Measurements from ENCODE around the gene CELF2.

CELF2 gene

GRCh38 chr10:11300563-11300962 is 282.9 kb downstream of the CELF2 start:
- H3K9me3 ChIP-seq (ENCODE audit: control insufficient read depth, low read depth, low read length): no peaks in the 10 kb centered on the region
- no peak overlapping the region for H3K9ac ChIP-seq (ENCODE audit: low read length)
- H3K4me3 ChIP-seq (ENCODE audit: low read length): no peak overlapping the region
- no peaks in the 10 kb centered on the region for H3K4me1 ChIP-seq (ENCODE audit: control insufficient read depth, low read depth, low read length)
- H3K27me3 ChIP-seq (ENCODE audit: control insufficient read depth, insufficient read depth, low read length): no peaks in the 10 kb centered on the region
- no peaks in the 10 kb centered on the region for H3K36me3 ChIP-seq (ENCODE audit: control insufficient read depth, low read depth, low read length)
- H3K27ac ChIP-seq (ENCODE audit: low read length): no peak overlapping the region

DNA sequence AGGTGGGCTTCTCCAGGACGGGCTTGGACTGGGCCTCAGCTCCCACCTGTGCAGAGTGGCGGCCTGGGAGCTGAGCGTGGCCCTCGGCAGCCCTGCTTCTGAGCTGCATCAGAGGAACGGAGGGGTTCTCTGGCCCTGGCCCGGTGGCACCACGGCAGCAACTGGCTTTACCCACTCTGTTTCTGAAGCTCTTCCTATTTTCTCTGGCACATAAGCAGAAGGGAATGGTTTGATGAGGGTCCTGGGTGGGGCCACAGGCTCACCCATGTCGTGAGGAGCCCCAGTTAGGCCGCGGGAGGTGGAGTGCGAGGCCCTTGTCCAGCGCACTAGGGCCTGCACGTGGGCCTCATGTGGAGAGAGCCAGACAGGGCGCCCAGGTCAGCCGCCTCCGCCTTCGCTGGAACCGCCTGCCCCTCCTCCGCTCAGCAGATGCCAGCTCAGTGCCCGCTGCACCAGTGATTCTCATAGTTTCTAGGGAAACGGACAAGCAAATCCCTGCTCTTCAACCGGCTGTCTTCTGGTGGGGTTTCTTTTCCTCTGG is 284.0 kb downstream of the CELF2 start:
- Histone ChIP-seq H3K9me3 (ENCODE audit: control insufficient read depth, low read depth, low read length) (no peaks in the 10 kb centered on the region), H3K27me3 (ENCODE audit: control insufficient read depth, insufficient read depth, low read length) (no peaks in the 10 kb centered on the region), H3K9ac (ENCODE audit: low read length) (no peak overlapping the region)

GRCh38 chr10:11302181-11302580 is 284.5 kb downstream of the CELF2 start:
- no peak overlapping the region for H3K27ac ChIP-seq (ENCODE audit: low read length)
- H3K27me3 ChIP-seq (ENCODE audit: control insufficient read depth, insufficient read depth, low read length): no peaks in the 10 kb centered on the region
- no peaks in the 10 kb centered on the region for H3K4me1 ChIP-seq (ENCODE audit: control insufficient read depth, low read depth, low read length)
- H3K36me3 ChIP-seq (ENCODE audit: control insufficient read depth, low read depth, low read length): no peaks in the 10 kb centered on the region
- H3K9ac ChIP-seq (ENCODE audit: low read length): no peak overlapping the region
- no peak overlapping the region for H3K4me3 ChIP-seq (ENCODE audit: low read length)
- H3K9me3 ChIP-seq (ENCODE audit: control insufficient read depth, low read depth, low read length): no peaks in the 10 kb centered on the region

More for the DNA sequence above, 284.0 kb downstream of the CELF2 start:
- Histone ChIP-seq H3K36me3 (ENCODE audit: control insufficient read depth, low read depth, low read length) (no peaks in the 10 kb centered on the region), H3K4me3 (ENCODE audit: low read length) (no peak overlapping the region), H3K27ac (ENCODE audit: low read length) (no peak overlapping the region), H3K4me1 (ENCODE audit: control insufficient read depth, low read depth, low read length) (no peaks in the 10 kb centered on the region)

DNA sequence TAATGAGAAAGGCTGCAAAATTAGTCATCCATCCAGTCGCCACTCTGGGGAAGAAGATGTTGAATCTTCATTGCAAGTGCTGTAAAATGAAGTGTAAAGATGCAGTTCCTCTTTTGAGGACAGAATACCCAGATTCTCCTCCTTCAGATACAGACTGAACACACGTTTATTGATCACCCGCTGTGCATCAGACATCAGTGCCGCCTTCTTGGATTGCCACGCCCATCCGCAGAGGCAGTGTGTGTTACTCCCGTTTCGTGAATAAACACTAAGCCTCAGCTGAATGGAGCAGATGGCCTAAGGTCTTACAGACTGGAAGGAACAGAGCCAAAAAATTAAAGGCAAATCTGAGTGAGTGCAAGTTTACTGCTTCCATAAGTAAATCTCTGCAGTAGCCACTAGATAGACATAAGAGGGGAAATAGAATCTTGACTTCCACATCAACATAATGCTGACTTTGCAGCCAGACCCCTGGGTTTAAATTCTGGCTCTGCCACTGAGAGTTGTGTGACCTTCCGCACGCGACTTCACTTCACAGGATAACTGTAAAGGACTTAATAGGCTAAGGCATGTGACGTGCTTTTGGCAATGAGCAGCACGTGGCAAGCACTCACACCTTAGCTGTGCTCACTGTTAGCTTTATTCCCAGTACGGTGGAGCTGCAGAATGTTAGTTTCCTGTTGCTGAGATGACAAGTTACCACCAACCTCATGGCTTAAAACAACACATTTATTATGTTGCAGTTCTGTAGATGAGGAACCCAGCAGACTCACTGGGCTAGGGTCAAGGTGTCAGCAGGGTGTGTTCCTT is 285.9 kb downstream of the CELF2 start:
- Histone ChIP-seq H3K4me1 (ENCODE audit: control insufficient read depth, low read depth, low read length) (no peaks in the 10 kb centered on the region), H3K27ac (ENCODE audit: low read length) (no peak overlapping the region), H3K4me3 (ENCODE audit: low read length) (no peak overlapping the region), H3K36me3 (ENCODE audit: control insufficient read depth, low read depth, low read length) (no peaks in the 10 kb centered on the region), H3K27me3 (ENCODE audit: control insufficient read depth, insufficient read depth, low read length) (no peaks in the 10 kb centered on the region), H3K9ac (ENCODE audit: low read length) (no peak overlapping the region), H3K9me3 (ENCODE audit: control insufficient read depth, low read depth, low read length) (no peaks in the 10 kb centered on the region)

- no peaks in the 10 kb centered on the region for H3K36me3 ChIP-seq (ENCODE audit: control insufficient read depth, low read depth, low read length)
- no peaks in the 10 kb centered on the region for H3K9me3 ChIP-seq (ENCODE audit: control insufficient read depth, low read depth, low read length)
- no peak overlapping the region for H3K4me3 ChIP-seq (ENCODE audit: low read length)
Observed at GRCh38 chr10:11304906-11305585, 287.4 kb downstream of the CELF2 start.

GRCh38 chr10:11305825-11306593 is 288.3 kb downstream of the CELF2 start:
- Histone ChIP-seq H3K4me1 (ENCODE audit: control insufficient read depth, low read depth, low read length) (no peaks in the 10 kb centered on the region), H3K27me3 (ENCODE audit: control insufficient read depth, insufficient read depth, low read length) (no peaks in the 10 kb centered on the region), H3K4me3 (ENCODE audit: low read length) (no peak overlapping the region), H3K9ac (ENCODE audit: low read length) (no peak overlapping the region), H3K36me3 (ENCODE audit: control insufficient read depth, low read depth, low read length) (no peaks in the 10 kb centered on the region), H3K27ac (ENCODE audit: low read length) (no peak overlapping the region), H3K9me3 (ENCODE audit: control insufficient read depth, low read depth, low read length) (no peaks in the 10 kb centered on the region)

More at GRCh38 chr10:11304906-11305585, 287.4 kb downstream of the CELF2 start:
- Histone ChIP-seq H3K27me3 (ENCODE audit: control insufficient read depth, insufficient read depth, low read length) (no peaks in the 10 kb centered on the region), H3K4me1 (ENCODE audit: control insufficient read depth, low read depth, low read length) (no peaks in the 10 kb centered on the region), H3K9ac (ENCODE audit: low read length) (no peak overlapping the region), H3K27ac (ENCODE audit: low read length) (no peak overlapping the region)

DNA sequence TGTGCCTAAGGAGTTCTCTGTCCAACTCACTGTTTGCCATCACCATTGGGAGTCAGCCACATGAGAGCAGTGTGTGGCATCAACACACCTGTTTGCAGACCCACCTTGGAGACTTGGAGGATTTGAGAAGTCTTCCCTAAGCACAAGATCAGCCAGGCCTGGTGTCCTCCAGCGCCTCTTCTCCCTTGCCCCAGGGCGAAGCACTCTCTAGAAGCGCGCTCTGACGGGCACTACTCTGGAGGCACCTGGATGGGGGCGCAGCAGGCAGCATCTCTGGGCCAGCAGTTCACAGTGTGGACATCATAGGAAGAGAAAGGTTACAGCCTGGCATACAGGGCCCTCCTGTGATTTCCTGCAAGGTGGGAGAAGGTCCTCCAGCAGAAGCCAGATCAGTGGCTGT is 289.3 kb downstream of the CELF2 start:
- Histone ChIP-seq H3K4me1 (ENCODE audit: control insufficient read depth, low read depth, low read length) (no peaks in the 10 kb centered on the region), H3K27me3 (ENCODE audit: control insufficient read depth, insufficient read depth, low read length) (no peaks in the 10 kb centered on the region), H3K9me3 (ENCODE audit: control insufficient read depth, low read depth, low read length) (no peaks in the 10 kb centered on the region), H3K9ac (ENCODE audit: low read length) (no peak overlapping the region), H3K36me3 (ENCODE audit: control insufficient read depth, low read depth, low read length) (no peaks in the 10 kb centered on the region), H3K4me3 (ENCODE audit: low read length) (no peak overlapping the region), H3K27ac (ENCODE audit: low read length) (no peak overlapping the region)

GRCh38 chr10:11307937-11308336 is 290.3 kb downstream of the CELF2 start:
- Histone ChIP-seq H3K9me3 (ENCODE audit: control insufficient read depth, low read depth, low read length) (no peaks in the 10 kb centered on the region), H3K9ac (ENCODE audit: low read length) (no peak overlapping the region), H3K36me3 (ENCODE audit: control insufficient read depth, low read depth, low read length) (no peaks in the 10 kb centered on the region)

DNA sequence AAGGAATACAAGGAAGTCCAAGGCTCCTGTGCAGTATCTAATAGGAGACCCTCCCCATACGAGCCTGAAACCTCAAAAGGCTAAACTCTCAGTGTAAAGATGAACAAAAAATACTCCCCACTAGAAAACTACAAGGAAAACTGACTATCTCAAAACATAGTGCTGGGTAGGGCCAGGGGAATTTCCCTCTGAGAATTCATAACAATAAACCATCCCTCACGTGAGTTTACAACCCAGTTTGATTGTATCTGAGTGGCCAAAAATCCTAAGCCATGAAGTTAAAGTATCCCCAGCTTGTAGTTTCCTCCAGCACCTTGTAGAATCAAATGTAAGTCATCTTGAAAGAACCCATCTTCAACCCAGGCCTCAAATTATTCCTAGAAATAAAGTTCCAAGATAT is 293.4 kb downstream of the CELF2 start:
- Histone ChIP-seq H3K9me3 (ENCODE audit: control insufficient read depth, low read depth, low read length) (no peaks in the 10 kb centered on the region), H3K36me3 (ENCODE audit: control insufficient read depth, low read depth, low read length) (peaks cover 4% of the 10 kb centered on the region), H3K9ac (ENCODE audit: low read length) (no peak overlapping the region), H3K27ac (ENCODE audit: low read length) (no peak overlapping the region), H3K4me3 (ENCODE audit: low read length) (no peak overlapping the region), H3K4me1 (ENCODE audit: control insufficient read depth, low read depth, low read length) (no peaks in the 10 kb centered on the region), H3K27me3 (ENCODE audit: control insufficient read depth, insufficient read depth, low read length) (no peaks in the 10 kb centered on the region)

More at GRCh38 chr10:11307937-11308336, 290.3 kb downstream of the CELF2 start:
- H3K4me3 ChIP-seq (ENCODE audit: low read length): no peak overlapping the region
- H3K27me3 ChIP-seq (ENCODE audit: control insufficient read depth, insufficient read depth, low read length): no peaks in the 10 kb centered on the region
- no peaks in the 10 kb centered on the region for H3K4me1 ChIP-seq (ENCODE audit: control insufficient read depth, low read depth, low read length)
- H3K27ac ChIP-seq (ENCODE audit: low read length): no peak overlapping the region

DNA sequence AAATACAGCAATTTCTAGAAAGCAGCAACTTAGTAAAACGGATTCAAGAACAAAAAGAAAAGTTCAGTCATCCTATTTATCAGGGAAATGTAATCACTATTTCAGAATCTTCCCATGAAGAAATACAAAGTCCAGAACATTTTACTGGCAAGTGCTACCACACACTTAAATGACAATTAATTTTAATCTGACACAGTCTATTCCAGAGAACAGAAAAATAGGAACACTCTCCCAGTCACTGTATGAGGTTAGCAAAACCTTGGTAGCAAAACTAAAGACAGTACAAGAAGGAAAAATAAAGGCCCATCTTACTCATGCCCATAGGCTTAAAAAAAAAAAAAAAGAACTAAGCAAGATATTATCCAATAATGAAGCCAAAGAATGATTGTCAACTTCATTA is 295.8 kb downstream of the CELF2 start:
- H3K27ac ChIP-seq (ENCODE audit: low read length): no peak overlapping the region
- no peaks in the 10 kb centered on the region for H3K9me3 ChIP-seq (ENCODE audit: control insufficient read depth, low read depth, low read length)
- no peak overlapping the region for H3K9ac ChIP-seq (ENCODE audit: low read length)
- peaks cover 4% of the 10 kb centered on the region for H3K36me3 ChIP-seq (ENCODE audit: control insufficient read depth, low read depth, low read length)
- H3K4me1 ChIP-seq (ENCODE audit: control insufficient read depth, low read depth, low read length): no peaks in the 10 kb centered on the region
- no peaks in the 10 kb centered on the region for H3K27me3 ChIP-seq (ENCODE audit: control insufficient read depth, insufficient read depth, low read length)
- H3K4me3 ChIP-seq (ENCODE audit: low read length): no peak overlapping the region

- no peaks in the 10 kb centered on the region for H3K27me3 ChIP-seq (ENCODE audit: control insufficient read depth, insufficient read depth, low read length)
- H3K36me3 ChIP-seq (ENCODE audit: control insufficient read depth, low read depth, low read length): peaks cover 4% of the 10 kb centered on the region
Observed at GRCh38 chr10:11317936-11318670, 300.4 kb downstream of the CELF2 start.

More at GRCh38 chr10:11317936-11318670, 300.4 kb downstream of the CELF2 start:
- Histone ChIP-seq H3K27ac (ENCODE audit: low read length) (no peak overlapping the region), H3K9me3 (ENCODE audit: control insufficient read depth, low read depth, low read length) (no peaks in the 10 kb centered on the region), H3K4me3 (ENCODE audit: low read length) (no peak overlapping the region), H3K4me1 (ENCODE audit: control insufficient read depth, low read depth, low read length) (no peaks in the 10 kb centered on the region), H3K9ac (ENCODE audit: low read length) (no peak overlapping the region)
